Astrocyte of the hippocampus (primary cell): ENCODE measurements around the gene RNF145.
A peak's percentile ranks its signal among the peaks of the same experiment; 100 is the strongest.

Experiments used
- DNase-seq: peaks from one replicate; pipeline ENCODE4 v3.0.0; 2011; ENCODE audit warnings: low read depth, low spot score

Gene RNF145

DNA sequence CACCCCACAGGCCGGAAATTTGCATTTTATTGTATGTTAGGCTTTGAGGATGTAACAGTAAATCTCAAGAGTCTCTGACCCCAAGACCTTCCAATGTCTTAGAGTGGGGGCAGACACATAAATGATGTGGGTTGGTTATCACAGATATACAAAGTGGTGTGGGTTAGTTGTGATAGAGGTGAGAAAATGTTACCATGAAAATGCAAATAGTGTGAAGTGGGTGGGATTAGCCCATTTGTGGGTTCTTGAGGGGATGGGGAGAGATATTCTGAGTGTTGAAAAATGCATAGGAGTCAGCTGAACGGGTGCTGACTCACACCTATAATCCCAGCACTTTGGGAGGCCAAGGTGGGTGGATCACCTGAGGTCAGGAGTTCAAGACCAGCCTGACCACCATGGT, 7.9 kb upstream of the RNF145 start:
- no peak for DNase-seq

DNA sequence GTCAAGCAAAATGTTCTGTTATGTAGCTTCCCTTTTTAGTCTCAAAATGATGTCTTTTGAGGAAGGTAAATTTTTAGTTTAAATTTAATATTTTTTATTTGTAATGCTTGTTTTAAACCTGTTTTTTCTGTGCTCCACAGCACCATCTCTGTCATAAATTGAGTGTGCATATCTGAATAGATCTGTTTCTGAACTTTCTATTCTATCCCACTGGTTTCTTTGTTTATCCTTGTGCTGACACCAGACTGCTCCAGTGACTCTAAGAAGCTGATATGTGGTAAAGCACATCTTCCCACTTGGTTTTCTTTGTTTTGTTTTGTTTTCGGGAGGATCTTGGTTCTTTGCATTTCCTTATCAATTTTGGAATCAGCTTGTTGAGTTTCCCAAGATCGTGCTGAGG, 7.1 kb upstream of the RNF145 start:
- no peak for DNase-seq

DNA sequence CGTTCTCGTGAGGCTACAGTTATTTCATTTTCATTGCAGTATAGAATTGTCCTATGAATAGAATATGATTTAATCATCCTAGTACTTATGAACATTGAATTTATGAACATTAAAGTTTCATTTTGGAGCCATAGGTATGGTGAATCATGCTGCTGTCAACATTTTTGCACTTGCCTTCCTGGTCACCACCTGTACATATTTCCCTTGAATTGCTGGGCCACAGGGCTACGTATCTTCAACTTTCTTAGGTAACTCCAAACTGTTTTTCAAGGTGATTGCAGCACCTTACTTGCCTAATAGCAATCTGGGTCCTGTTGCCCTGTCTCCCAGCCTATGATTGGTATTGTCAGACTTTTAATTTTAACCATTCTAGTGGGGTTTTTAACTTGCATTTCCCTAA, 6.5 kb upstream of the RNF145 start:
- DNase-seq: no peak

DNA sequence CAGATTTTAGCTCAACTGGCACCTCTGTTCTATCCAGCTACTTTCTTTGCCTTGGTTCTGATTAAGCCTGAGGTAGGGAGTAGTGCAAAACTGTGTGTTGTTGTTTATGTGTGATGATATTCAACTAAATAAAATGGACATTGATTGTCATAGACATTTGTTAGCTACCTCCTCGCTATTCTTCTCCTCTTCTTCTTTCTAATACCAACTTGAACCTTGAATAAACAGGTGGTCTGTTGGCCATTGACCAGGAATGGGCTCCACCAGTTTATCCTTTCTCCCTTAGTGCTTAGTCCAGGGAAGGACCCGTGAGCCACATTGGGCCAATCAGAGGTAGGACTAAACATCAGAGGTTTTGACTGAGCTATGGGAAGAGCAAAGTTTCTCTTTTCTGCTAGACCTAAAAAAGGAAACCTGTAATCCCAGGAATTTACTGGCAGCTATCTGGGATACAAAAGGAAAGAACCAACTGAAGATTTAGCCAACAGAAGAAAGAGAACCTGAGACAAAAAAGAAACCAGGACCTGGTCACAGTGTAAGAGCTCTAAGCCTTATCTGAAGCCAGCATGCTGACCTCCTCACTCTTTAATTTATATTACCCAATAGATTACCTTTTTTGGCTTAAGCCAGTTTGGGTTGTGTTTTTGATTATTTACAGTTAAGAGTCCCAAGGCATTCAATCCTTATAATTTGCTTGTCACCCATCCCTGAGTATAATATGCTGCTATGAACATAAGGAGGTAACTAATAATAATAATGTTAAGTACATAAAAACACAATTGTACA, 5.3 kb upstream of the RNF145 start:
- DNase-seq: no peak

DNA sequence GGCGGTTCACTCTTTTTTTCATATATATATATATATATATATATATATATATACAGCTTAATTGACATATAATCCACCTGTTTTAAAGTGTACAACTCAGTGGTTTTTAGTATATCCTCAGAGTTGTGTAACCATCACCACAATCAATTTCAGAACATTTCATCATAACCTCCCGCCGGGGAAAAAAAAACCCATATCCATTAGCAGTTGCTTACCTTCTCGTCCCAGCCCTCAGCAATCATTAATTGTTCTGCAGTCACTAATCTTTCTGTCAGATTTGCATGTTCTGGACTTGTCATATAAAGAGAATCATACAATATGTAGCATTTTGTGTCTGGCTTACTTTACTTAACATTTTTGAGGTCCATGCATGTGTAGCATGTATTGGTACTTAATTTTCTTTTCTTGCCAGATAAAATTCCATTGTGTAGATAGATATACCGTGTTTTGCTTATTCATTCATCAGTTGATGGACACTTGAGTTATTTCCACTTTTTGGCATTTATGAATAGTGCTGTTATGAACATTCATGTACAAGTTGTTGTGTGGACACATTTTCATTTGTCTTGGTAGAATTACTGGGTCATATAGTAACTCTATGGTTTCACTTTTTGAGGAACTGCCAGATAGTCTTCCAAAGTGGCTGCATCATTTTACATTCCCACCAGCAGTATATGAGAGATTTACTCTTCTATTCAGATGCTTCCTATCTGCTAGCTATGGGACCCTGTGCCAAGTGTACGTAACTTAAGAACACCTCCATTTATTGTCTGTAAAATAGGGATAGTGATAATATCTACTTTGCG, 3.5 kb upstream of the RNF145 start:
- no peak for DNase-seq

DNA sequence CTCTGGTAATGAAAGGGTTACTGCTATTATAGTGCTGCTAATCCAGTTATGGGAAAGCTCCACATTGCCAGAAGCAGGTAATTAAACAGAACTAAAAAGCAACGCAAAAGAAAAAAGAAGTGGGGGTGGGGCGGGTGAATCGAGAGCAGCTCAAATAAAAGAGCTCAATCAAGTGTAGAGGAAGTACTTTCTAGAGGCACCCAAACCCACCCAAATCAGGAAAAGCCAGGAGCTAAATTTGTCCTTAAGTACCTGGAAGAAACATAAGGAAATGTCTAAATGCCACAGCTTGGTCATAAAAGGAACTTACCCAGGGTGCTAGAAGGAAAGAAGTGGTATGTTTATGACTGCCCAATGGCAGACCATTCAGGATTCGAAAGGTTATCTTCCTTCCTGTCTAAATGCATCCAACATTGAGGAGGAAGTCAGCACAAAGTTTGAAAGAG, 2.4 kb upstream of the RNF145 start:
- no peak for DNase-seq

DNA sequence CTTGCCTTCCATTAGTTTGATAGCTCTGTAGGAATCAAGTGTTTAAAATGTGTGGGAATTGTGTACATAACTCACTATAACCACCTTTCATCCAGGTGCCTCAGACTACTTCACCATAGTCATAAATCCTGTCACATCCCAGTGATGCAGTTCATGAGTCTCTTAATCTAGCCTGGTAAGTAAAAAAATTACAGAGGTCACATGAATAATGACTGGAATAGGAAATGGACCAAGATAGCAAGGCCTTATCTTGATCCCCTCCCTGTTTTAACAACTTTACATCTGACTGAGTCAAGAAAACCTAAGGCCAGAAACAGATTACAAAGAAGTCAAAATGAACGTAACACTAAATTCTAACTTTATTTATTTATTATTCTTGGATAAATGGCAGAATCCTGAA, 1.5 kb upstream of the RNF145 start:
- no peak for DNase-seq

DNA sequence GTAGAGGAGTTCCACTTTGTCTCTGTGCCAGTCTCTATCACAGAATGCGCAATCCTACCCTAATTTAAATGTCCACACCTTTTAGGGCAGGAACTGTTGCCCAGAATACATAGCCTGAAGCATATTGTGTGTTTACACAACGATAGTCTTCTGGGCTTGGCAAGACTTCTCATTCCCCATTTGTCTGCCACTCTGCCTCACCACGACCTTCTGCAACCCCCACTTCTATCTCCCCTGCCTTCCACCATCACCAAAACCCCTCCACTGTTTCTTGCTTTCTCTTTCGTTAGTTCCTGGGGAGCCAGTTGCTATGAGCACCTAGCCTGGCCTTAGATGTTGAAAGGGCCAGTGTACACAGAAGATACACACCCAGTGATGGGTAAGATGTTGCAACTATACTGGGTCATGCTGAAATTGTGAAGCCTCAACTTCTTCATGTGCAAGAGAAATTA, 883 bp upstream of the RNF145 start:
- no peak for DNase-seq

DNA sequence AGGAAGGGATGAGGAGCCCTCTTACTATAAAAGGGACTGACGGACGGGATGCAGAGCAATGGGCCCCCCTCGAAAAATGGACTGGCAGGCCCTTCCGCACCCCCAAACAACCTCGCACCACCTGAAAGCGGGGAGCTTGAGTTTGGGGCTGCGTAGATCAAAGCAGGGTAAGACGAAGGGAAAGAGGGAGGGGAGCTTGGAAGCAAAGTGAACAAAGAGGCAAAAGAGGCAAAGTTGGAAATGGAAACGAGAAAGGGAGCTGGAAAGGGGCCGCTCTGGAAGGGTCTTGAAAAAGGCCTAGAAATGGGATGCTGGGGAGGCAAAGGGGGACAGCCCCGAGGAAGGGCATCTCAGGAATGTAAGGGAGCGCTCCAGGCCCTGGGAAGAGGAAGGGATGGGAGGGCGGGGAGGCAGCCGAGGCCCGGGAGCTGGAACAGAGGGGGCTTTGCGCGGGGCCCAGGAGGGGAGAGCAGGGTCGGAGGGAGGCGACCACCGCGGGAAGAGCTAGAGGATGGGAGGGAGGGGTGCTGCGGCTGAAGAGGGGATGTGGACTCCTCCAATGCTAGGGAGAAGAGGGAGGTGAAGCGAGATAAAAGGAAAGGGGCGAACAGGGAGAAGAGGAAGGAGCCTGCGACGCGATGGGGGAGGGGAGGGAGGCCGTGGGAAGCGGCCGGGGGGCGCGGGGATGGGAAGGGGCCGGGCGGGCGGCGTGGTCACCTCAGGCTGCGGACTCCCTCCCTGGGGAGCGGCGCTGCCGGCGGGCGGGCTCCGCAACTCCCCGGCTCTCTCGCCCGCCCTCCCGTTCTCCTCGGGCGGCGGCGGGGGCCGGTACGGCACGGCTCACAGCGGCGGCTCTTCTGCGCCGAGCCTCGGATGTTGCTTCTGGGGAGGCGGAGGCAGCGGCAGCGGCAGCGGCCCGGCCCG, 577 bp downstream of the RNF145 start:
- DNase-seq: peak; percentile 73

DNA sequence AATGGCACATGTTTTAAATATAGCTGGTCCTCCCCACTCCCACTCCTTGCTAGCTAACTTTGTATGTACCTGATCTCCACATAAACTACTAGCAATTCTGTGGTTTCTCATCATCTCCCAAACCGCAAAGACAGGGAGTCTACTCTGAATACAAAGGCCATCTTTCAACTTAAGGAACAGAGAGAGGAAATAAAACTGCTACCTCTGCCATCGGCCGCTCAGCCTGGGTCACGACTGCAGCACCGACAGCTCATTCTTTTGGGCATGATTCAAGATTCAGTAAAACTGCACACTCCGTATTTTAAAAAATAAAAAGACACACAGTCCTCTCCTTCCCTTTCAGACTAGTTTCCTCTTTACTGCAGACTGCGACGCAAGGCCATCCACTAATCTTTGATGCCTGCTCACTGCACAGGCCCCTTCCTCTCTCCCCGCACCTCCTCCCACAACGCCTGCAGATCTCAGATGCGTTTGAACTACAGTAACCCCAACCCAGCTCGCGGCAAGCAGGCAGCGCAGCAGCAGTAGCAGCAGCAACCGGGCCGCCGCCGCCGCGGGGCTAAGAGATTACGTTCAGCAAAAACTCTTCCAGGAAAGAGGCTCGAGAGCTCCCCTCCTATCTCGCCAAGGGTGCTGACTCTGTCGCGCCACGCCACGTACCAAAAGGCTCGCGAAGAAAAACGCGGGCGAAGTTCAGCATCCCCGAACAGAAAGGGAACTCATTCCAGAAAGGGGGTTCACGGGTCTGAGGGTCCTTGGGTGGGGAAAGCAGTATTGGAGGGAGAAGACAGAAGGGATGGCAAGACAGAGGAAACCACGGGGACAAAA, 1.5 kb downstream of the RNF145 start:
- DNase-seq: peak; percentile 87

DNA sequence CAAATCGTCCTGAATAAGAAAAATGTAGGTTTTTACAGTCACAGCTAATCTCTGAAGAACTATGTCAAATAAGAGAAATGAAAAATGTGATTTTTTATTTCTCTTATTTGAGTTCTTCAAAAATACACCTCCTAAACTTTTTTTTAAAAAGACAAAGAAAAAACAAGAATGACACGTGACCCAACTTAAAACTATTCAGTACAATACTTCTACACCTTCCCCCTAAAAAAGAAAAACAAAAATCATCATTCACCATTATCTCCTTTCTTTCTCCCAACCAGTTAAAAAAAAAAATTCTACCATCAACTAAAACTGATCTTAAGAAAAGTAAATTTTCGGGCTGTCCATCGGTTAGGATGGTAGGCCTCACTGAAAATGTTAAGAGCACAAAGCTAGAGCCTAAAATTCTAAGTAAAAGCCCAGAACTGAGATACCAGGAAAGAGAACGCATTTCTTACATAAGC, 2.1 kb downstream of the RNF145 start:
- no peak for DNase-seq

DNA sequence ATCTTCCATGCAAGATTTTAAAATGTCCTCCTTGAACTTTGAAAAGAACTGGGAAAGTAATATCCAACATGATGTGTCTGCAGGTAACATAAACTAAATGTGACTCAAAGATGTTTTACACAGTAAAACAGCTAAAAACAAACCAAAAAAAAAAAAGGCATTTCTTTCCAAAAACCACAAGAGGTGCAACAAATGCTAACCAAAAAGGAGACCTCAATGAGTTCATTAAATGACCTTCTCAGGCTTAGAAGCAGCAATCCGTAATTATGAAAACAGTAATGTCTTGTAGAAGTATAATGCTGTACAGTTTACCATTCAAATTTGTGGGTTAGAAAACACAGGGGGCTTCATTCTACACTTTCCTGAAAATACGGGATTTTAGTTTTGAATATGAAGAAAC, 2.5 kb downstream of the RNF145 start:
- DNase-seq: peak; percentile 17

DNA sequence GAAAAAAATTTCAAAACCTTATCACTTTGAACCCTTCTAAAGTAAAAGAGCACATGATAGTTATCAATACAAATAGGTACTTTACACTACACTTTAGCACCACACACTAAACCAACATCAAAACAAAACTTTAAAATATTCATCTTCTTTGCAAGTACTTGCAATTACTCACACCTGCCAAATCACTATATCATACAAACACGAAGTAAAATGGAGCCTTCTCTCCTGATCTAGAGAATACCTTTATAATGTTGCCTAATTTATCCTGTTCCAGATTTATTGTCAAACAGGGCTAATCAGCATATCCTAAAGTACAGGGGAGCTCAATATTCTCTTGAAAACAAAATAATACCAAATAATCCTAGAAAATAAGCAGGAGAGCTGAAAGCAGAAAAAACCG, 3.0 kb downstream of the RNF145 start:
- no peak for DNase-seq

DNA sequence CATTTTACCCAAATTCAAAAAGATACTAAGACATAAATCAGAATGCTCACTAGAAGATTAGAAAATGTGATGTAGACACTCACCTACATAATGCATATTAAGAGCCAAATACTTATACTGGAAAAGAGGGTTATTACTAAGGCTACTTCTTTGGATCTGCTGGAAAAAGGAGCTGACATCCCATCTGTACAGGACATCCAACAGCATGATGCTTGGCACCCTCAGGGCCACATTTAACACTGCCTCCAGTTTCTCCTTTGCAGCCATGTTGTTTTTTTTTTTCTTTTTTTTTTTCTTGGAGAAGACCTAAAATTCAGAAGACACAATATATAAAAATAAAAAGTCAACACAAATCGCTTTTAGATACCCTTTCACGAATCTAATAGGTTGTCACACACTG, 6.0 kb downstream of the RNF145 start:
- DNase-seq: no peak

DNA sequence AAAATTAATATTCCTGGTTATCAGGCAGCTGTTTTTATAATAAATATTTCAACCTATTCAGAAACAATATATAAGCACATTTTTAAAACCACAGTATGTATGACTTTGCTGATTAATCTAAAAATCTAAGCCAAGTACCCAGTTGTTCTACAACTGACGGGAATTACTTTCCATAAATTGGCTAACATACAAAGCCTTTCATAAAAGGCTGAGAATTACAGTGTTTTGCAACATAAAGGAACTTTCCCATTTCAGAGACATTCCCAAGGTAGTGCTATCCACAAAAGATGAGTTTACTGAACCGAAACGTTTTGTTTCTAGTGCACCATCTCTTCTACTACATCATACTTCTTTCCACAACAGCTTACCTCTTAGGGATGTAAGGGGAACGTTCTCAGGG, 7.2 kb downstream of the RNF145 start:
- no peak for DNase-seq

DNA sequence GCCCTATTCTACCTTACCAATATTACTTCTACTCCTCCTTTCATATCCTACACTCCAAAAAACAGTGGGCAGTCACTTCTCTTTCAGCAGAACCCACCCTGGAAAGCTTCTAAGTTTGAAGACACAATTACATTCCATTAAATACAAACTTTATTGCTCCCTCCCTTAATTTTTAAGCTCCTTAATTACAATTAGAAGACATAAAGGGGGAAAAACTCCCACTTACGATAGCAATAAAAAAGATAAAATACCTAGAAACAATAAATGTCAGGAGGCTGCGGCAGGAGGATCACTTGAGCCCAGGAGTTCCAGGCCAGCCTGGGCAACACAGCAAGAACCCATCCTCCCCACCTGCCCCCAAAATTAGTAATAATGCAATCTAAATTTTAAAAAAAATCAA, 9.6 kb downstream of the RNF145 start:
- no peak for DNase-seq

DNA sequence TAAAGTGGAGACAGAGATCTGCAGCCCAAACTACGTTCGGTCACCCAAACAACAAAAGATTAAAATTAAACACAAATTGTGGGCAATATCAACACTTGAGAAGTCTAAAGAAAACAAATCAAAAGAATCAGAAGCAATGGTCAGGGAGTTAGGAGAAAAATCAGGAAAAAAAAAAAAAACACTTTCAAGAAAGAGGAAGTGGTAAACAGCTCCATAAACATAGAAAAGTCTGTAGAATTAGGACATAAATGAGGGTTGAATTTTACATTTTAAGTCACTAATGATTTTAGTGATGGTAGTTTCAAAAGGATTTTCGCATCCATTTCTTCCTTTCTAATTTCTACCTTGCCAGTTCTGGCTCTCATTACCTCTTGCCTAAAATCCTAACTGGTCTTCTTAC, 10.1 kb downstream of the RNF145 start:
- DNase-seq: no peak

DNA sequence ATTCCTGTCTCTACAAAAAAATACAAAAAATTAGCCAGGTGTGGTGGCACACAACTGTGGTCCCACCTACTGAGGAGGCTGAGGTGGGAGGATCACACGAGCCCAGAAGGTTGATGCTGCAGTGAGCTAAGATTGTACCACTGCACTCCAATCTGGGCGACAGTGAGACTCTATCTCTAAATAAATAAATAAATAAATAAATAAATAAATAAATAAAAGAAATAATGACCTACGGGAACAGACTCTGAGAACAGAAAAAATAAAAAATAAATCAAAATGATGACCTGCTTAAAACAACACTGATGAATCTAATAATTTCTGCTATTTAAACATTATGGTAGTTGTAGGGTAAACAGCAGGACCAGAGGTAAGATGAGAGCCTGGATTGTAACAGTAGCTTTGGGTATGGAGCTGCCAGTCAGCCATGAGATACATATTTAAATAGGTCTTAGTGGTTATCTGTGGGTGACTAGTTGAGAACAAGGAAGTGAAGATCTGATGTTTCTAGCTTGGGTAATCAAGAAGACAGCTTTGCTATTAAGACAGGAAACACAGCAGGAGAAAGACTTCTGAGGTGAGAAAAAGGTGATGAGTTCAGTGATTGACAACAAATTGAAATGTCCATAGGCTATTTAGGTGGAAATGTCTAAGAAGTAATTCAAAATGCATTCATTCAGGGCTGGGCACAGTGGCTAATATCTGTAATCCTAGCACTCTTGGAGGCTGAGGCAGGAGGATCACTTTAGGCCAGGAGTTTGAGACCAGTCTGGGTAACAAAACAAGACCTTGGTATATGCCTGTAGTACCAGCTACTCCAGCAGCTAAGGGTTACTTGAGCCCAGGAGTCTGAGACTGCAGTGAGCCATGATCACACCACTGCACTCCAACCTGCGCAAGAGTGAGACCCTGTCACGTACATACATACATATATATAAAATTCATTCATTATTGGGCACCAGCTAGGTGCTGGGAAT, 11.0 kb downstream of the RNF145 start:
- no peak for DNase-seq

DNA sequence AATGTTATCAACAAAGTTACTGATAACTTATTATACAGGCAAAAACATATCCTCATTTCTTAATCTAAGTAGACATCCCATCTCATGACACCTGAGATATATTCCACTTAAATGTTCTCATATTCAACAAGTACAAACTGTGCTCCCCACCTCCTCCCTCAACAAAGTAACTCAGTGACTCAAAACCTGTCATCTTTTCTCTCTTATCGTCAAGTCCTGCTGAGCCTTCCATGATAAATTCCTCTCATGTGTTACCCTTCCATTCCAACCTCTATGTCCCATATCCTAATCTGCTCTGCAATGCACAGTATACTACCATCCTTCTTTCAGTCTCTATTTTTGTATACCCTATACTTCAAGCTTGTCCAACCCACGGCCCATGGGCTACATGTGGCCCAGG, 13.6 kb downstream of the RNF145 start:
- no peak for DNase-seq

DNA sequence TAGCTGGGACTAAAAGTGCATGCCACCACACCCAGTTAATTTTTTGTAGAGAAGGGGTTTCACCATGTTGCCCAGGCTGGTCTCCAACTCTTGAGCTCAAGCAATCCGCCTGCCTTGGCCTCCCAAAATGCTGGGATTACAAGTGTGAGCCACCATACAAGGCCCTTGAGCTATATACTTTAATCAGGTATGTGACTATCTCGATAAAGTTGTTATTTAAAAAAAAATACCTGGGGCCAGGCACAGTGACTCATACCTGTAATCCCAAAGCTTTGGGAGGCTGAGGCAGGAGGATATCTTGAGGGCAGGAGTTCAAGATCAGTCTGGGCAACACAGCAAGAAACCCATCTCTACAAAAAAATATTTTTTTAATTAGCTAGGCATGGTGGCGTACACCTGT, 19.2 kb downstream of the RNF145 start:
- DNase-seq: no peak
